Measurements from ENCODE around the gene NCKAP5.

NCKAP5 gene

DNA sequence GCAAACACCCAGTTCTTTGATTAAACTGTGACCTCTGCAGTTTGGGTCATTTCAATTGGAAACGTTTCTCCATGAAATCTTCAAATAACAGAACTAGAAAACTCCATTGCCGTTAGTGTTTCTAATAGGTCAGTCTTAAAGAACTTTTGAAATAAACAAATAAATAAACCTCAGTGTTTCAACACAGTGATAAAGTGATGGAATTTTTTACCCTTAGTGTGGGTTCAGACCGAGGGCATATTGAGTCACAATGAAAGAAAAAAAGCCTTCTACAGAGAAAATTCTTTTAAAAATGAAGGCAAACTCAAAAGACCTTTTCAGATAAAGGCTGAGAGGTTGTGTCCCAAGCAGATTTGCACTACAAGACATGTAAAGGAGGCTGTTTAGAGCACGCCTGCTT is 149.6 kb downstream of the NCKAP5 start:
- DNase-seq = no peak

DNA sequence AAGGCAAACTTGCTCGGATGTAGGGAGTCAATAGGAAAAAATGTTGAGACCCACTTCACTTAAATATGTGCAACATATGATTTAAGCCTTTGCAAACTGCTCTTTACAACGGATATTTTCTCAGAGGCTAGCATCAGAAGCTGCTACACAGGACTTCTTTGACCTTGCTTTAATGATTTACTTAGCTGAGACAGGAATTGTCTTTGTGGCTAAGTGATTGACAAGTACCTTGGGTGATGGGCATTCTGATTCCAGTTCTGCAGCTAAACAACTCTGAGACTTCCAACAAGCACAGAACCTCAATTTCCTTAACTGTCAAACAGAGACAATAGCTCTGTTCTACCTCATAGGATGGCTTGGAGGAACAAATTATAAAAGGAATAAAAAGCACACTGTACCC is 150.2 kb downstream of the NCKAP5 start:
- DNase-seq = no peak

DNA sequence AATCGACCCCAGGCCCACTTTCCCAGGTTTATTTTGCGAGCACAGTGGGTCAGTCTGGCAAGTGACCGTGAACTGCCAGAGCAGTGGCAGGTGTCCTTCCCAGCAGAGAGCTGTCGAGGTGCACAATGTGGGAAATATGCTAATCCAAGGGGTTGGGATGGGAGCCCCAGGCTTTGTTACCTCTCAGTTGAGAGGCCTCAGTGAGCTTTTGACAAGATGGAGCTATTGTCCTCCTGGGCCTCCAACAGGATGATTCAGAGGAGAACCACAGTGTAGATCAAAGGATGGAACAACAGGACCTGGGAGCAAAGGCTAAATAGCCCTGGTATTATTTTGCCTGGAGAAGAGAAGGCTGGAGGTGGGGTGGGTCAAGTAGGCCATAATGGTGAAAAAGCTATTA is 150.8 kb downstream of the NCKAP5 start:
- DNase-seq = no peak

DNA sequence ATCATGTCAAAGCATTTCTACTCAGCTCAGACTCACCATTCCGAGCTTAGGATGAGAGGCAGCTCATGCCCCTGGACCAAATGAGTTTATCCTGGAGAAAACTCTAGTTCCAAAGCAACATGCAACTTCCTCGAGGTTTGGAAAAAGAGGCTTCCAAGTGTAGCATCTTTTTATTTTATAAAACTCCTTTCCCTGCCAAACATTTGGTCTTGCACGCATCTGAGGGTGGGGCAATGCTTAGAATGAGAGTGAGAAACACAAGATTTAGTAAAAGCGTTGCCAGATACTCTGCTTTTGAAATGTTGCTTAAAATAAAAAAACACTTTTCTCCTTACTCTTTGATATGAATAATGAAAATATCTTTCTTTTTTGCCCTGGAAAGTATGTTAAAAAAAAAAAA is 151.5 kb downstream of the NCKAP5 start:
- no peak for DNase-seq

DNA sequence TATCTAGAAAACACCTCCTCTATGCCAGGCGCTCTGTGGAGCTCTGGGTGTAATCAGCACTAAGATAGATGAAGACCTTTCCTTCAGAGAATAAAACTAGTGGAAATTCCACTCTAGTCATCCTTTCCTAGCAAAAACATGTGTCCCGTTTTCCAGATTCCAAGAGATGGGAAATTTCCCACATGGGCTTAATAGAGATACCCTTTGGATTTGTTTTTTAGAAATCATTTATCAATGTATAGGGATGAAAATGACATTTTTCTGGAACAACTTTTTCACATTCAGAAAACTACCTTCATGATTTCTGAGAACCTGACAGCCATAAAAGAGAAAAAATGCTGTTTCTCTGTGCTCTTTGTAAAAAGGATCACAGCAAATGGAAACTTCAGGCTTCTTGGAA is 152.1 kb downstream of the NCKAP5 start:
- DNase-seq = no peak

DNA sequence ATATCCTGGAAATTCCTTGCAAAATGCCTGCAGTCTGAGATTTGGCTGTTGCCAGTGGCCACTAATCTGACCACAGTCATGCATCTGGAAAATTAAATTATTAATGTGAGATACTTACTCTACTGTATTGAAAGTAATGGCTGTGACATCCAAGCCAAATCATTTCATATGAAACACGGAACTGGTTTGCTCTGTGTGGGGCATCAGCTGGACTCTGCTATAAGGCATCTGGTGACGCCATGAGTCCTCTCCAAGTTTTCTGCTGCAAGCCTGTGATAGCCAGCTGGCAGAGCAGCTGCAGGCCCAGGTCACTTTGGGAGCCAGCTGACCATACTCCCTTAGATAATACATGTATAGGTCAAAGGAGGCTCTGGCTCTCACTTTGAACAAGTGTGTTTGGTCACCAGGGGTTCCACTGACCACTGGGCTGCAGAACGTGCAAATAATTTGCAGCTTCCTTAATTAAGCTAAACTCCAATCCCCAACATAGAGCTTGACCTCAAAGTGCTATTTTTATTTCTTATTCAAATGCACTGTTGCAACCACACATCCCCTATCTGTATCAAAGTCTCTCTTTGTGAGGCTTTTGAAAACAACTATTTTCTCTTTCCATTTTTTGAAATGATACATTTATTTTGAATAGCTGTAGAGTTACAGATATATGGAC is 152.9 kb downstream of the NCKAP5 start:
- DNase-seq = no peak

DNA sequence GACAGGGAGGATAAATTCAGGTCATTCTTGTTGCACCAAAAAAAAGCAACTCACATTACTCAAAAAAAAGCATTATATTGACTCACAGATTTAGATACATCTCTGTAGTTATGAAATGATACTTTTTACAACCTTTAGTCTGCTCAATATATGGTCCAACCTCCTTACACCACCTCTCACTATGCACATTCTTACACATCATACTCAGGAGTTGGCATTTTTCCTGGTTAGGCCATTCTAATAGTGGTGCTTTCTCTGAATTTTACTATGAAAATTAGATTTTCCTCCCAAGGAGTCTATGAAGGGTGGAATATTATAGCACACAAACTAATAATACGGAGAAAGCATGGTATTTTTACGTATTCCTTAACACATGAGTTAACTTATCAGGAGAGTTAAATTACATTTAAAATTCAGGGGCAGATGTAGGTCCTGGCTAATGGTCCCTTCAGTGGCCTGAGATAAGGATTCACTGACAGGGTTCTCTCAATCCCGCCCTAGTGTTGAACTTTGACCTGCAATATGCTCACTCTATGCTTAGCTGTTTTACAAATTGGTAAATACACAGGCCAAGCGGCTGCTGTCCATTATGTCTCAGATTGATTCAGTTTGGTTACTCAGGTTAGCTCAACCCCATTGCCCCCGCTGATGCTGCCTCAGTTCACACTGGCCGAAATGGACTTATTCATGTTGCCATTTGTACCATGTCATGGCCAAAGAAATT is 153.6 kb downstream of the NCKAP5 start:
- DNase-seq = no peak

DNA sequence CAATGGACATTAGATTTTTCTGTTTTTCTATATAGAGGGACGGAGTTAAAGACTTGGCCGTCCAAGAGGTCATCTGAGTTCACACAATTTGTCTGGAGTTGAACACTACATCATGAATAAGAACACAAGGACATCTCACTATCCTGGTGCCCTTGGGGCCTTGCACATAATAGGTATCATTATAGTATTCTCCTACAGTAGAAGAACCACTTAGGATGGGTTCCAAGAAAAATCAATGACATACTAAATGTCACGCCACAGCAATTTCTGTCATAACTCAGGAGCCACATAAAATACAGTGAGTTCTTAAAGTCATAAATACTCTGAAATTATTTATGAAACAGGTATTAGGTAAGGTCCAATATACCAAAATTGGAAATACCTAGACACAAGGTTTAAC is 154.4 kb downstream of the NCKAP5 start:
- DNase-seq = no peak

DNA sequence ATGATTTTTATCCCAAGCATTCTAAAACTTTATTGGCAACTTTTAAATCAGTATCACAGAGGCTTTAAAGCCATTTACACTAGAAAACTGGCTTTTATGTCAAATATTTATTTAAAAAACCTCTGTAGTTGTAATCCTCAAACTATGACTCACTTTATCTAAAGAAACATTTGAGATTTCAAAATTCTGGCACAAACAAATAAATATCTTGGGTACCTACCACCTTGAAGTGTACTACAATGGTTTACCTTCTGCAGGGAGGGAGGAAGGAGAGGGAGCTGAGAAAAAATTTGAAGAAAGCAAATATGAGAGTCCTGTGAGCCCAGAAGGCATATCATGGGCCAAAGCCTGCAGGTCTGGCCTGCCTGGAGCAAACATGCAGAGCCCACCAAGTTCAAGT is 155.6 kb downstream of the NCKAP5 start:
- DNase-seq = no peak

DNA sequence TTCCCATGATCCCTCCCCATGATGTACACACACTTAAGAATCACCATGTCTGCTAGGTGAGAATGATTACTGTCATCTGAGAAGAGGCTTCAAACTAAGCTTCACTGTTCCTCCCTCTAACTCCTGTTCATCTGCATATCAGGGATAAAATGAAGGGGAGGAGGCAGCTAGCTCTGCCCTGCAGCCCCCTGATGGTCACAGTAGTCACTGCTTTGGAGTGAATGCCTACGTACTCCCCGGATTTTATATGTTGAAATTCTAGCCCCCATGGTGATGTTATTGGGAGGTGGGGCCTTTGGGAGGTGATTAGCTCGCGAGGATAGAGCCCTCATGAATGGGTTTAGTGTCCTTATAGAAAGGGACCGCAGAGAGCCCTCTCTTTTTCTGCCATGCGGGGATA is 156.4 kb downstream of the NCKAP5 start:
- DNase-seq = no peak

DNA sequence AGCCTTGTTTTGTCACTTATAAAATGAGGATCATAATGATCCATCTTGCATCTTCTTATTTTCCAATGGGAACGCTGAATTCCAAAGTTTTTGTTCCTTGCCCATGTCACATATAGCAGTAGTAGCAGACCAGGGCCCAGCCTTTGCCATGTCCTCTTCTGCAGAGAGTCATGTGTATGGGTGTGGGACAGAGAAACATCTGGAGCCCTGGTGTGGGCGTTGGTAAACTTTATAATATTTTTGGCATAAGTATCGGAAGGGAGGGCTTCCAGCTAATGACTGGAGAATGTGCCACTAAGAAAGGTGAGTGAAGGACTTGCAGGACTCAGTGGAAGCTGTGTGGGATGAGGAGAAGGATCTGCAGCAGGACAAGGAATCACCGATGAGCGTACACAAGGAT is 157.2 kb downstream of the NCKAP5 start:
- no peak for DNase-seq

DNA sequence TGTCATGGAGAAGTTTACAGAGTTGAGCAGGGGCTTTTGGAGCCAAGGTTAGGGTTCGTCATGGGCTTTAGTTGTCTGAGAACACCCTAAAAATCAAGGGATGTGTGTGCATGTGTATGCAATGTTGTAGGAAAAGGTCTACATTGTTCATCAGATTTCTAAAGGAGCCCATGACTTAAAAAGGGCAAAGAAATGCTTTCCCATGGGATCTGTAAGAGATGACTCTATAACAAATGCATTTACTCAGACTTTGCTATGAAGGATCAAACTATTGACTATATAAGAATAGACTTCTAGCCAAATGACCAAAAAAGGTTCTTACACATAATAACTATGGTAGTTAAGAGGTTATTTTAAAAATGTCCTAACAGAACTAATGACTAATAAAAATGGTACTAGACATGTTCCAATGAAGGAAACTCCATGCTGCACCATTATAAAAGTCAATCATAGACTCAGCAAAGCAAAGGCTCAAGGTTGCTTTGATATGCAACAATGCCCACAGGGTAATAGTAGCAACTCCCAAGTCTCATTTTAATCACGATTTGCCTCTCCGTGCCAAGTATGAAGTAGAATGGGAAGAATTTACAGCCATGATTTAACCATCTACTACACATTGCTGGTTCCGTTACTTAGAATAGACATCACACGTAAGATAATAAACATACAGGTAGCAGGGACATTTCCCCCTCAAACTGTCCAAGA is 158.5 kb downstream of the NCKAP5 start:
- no peak for DNase-seq

DNA sequence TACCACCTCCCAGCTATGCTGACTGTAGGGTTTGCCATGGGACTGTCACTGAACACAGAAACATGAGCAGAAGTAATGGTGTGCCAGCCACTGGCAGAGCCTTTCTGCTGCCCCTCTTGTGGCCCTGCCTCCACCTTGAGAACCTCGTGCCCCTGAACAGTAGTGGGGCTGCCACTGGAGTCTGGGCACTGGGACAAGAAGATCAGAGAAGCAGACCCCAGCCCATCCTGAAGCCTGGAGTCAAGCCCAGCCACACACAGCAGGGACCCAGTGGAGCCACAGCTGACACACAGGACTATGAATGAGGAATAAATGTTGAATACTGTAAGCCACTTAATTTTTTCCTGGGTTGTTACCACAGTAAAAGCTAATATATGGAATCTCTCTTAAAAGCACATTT is 159.6 kb downstream of the NCKAP5 start:
- no peak for DNase-seq

DNA sequence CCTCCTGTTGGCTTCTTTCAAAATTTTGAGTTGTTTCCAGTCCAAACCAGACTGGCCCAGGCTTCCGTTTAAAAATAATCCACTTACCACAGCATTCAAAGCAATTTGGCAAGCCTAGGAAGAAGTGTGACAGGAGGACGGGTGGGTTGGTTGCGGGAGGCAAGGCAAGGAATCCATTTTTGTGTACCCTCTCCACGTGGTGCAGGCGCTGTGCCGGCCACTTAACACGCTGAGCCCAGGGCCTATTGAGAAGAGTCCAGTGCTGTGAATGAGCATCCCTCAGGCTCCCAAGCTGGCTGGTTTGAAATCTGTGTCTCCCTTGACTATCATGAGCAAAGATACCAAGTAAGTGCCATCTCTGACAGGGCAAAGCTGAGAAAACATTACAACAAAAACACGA is 160.9 kb downstream of the NCKAP5 start:
- DNase-seq = no peak

DNA sequence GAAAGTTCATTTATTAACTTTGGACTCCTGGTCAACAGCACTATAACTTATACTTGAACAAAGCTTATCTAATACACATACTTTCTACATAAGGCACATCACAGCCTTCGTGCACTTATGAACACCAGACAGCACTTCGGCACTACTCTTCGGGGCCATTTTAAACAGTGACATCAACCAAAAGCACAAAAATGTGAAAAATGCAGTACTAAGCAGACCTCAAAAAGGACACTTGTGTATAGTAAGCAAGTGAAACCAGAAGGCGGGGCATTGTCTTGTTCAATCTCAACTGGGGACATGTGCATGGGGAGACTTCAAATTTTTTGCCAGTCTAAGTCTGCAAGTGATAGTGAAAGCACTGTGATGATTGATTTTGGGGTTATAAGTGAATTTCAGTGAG is 163.0 kb downstream of the NCKAP5 start:
- DNase-seq = no peak

DNA sequence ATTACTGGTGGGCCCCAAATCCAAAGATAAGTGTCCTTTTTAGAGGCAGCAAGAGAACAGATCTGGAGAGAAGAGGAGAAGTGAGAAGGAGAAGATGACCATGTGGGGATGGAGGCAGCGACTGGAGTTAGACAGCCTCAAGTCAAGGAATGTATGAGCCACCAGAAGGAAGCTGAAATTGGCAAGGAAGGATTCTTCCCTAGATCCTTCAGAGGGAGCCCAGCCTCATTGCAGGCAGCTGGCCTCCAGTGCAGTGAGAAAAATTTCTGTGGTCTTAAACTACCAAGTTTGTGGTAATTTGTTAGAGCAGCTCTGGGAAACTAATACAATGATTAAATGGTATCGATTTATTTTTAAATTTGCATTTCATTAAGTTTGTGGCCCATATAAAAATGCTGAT is 167.9 kb downstream of the NCKAP5 start:
- DNase-seq = no peak

DNA sequence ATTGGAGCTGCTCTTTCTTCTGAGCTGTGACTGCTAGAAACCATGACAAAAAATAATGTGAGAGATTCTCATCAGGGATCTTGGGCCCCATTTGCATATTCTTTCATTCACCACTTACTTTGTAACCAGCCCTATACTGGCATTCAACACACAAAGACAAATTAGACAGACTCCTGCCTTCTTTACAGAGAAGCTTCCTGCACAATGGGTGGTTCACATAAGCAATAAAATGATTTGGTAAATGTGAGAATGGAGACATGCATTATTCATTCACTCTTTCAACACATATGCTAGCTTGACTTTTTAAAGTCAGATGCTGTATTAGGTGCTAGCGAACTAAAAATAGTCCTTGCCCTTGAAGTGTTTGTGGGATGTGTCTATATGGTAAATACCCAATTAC is 174.4 kb downstream of the NCKAP5 start:
- no peak for DNase-seq

DNA sequence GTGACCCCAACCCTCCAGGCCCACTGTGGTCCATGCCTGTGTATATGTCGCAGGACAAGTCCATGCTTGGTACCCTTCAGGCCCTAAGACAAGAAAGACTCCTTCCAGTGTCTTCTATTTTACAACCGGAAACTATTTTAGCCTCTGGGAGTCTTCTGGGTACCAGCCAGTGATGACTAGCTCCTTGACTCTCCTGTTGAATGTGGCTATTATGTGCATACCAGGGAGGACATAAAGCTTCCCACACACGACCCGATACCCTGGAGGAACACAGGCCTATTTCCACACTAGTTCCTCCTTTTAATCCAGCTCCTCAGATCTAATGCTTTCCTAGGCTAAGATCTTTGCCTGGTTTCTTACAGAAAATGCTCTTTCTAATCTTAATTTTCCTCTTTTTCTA is 178.1 kb downstream of the NCKAP5 start:
- no peak for DNase-seq

DNA sequence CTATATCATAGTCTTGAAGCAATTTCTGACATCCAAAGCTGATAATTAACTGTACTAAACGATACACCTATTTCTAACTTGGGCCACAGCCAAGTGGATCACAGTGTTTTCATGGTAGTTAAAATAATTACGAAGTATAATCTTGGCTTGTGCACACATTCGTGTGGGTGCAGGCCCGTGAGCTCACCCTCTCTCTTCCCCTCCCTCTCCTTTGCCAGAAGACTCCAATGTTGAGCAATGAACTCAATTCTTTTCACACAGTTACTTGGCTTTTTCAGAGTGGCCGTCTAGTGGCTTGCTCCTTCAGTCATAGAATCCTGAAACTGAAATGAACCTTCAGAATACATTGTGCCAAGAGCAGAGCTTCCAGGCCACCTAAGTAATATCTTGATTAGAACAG is 178.7 kb downstream of the NCKAP5 start:
- DNase-seq = no peak

DNA sequence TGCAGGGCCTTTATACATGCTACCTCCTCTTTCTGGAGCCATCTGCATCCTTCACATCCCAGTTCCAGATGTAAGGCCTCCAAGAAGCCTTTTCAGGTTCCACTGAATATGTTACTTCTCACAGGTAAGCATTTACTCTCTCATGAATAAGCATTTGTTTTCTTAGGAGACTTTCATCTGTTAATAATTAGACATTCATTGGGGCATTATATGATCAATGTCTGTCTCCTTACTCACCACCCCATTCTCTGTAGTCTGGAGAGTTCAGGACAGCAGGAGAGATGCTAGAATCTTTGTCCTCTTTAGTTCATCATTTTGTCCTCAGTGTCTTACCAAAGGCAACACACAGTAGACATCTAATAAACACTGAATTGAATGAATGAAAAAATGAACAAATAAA is 185.7 kb downstream of the NCKAP5 start:
- no peak for DNase-seq

DNA sequence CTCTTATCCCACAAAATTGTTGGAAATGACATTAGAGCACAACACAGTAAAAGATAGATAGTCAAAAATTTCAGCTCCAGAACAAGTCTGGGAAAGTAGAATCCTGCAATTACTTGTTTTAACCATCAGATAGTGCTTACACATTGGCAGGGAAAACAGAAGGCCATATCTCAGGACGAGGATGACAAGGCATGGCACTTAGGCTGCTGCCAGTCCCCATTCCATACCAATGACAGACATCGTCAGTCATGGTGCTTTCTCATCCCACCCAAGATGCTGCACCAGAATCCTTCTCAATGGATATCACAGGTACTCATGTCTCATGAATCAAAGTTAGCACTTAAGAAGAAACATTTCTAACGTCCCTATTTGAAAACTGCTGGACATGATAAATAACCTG is 187.3 kb downstream of the NCKAP5 start:
- no peak for DNase-seq

DNA sequence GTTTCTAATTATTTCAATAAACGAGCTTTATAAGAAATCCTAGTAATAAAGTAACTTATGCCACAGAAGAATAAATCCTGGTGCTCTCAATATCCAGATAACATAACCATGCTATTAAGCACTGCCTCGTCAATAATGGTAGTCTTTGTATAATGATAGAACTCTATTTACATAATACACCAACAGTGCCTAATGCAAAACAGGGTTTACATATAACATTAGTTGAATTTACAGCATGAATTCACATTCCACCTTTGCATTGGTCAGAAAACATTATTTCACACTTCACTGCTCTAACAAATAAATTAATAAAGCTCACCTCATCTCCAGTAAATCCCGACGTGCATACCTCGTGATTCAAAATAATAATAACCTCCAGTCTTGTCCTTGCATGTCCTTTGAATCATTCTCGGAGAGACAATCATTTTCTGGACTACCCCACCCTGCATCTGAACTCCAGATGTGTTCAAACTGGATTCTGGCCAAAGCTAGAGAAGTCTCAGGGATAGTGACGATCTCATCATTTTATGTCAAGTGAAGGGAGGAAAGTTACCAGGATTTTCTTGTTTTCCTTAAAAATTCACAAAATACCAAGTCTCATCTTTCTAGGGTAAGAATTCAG is 189.2 kb downstream of the NCKAP5 start:
- no peak for DNase-seq

DNA sequence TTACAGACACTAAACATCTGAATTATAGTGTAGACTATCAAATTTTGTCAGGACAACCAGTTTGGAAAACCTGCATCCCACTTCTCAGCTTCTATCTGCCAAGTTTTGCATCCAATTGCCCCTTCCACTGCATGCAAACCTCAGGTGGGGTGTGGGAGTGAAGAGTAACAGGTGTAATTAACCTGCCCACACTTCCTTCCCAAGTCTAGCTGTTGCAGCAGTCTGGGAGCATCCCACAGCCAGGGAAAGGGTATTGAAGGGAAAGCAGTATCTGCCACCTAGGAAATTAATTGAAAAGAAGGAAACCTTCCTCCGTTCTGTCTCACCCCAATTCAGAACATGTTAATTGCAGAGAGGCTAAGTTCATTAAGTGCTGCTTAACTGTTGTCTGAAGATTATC is 189.9 kb downstream of the NCKAP5 start:
- no peak for DNase-seq

DNA sequence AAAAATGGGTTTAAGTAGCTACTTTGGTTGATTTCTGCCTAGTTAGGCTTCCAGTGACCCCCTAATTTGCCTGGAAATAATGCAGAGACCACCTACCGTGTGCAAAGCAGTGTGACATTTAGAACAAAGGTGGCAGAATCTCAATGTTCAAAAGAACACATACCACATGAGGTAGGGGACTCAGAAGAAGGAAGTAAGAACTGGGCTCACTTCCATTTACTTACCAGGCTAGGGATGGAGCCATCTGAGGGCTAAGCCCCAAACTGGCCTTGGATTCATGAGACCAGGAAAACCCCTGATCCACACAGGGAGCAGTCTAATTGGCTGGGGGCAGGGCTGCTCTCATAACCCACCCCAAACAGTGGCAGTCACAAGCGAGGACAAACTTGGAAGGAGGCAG is 190.7 kb downstream of the NCKAP5 start:
- DNase-seq = no peak
